Fibroblast of lung (primary cell): Measurements from ENCODE around the gene FAM219B.

Experiments used
- CTCF ChIP-seq, 2 donors: IDR thresholded peaks in 1 of 2; conservative IDR thresholded peaks in 1 of 2; 1 replicate in 1 of 2; 2 replicates in 1 of 2; pipeline ENCODE4 v1.5.1; 2011 to 2012; ENCODE audit warnings: low read length in 2 of 2, control low read depth in 1 of 2, inconsistent platforms in 1 of 2, low read depth in 1 of 2, mild to moderate bottlenecking in 1 of 2
- EZH2 ChIP-seq: IDR thresholded peaks from 2 replicates; pipeline ENCODE4 v1.5.1; 2012; ENCODE audit warnings: low read length, control low read depth, mild to moderate bottlenecking; ENCODE audit errors: missing control alignments

GRCh38 chr15:74867466-74868038 is 39.1 kb downstream of the FAM219B start:
- TF ChIP-seq CTCF (conservative IDR thresholded peaks at IDR 0.05 in 1 of 2, IDR thresholded peaks at IDR 0.05 in 1 of 2; ENCODE audit: low read depth in 1 of 2, low read length in 2 of 2) (no peak), EZH2 (no peak)
